ENCODE results near the gene SMAD1. TPM values are rescaled to one million over a fixed set of nuclear protein-coding genes. Genes with fewer than 3 reads are reported as not detected.

The SMAD1 gene
- polyA plus RNA-seq, 1 experiment, result 64.7 TPM

GRCh38 chr4:145486603-145487002 lies 5.0 kb downstream of the SMAD1 start:
- CTCF ChIA-PET, result interaction anchor here (1.4 kb wide), 1 partner anchor 253 kb away, joined by 3 read pairs; no protein-coding TSS in a partner anchor

GRCh38 chr4:145487631-145488030 lies 6.0 kb downstream of the SMAD1 start:
- CTCF ChIA-PET, result interaction anchor here (1.4 kb wide), 1 partner anchor 254 kb away, joined by 3 read pairs; no protein-coding TSS in a partner anchor

More at GRCh38 chr4:145486603-145487002, 5.0 kb downstream of the SMAD1 start:
- Histone ChIP-seq H3K27me3 (ENCODE audit: control insufficient read depth, insufficient read depth, low read length) (no peaks in the 10 kb centered on the region), H3K9me3 (ENCODE audit: control insufficient read depth, insufficient read depth, low read length) (no peaks in the 10 kb centered on the region), H3K4me3 (ENCODE audit: low read depth, low read length) (no peak overlapping the region), H3K27ac (ENCODE audit: low read depth, low read length) (no peak overlapping the region)
- DNase-seq (ENCODE audit: low read depth, low spot score), result no peak
- TF ChIP-seq CTCF (IDR thresholded peaks at IDR 0.05; ENCODE audit: low read depth, low read length), result no peak
- POLR2A ChIA-PET, result no interaction called here

GRCh38 chr4:145488310-145488709 lies 6.7 kb downstream of the SMAD1 start:
- DNase-seq (ENCODE audit: low read depth, low spot score), result no peak
- TF ChIP-seq CTCF (IDR thresholded peaks at IDR 0.05; ENCODE audit: low read depth, low read length), result no peak
- no peaks in the 10 kb centered on the region for H3K27me3 ChIP-seq (ENCODE audit: control insufficient read depth, insufficient read depth, low read length)
- POLR2A ChIA-PET, result no interaction called here
- no peak overlapping the region for H3K27ac ChIP-seq (ENCODE audit: low read depth, low read length)
- CTCF ChIA-PET, result no interaction called here
- H3K9me3 ChIP-seq (ENCODE audit: control insufficient read depth, insufficient read depth, low read length), result no peaks in the 10 kb centered on the region
- H3K4me3 ChIP-seq (ENCODE audit: low read depth, low read length), result no peak overlapping the region

More at GRCh38 chr4:145487631-145488030, 6.0 kb downstream of the SMAD1 start:
- H3K27me3 ChIP-seq (ENCODE audit: control insufficient read depth, insufficient read depth, low read length), result no peaks in the 10 kb centered on the region
- no peak for TF ChIP-seq CTCF (IDR thresholded peaks at IDR 0.05; ENCODE audit: low read depth, low read length)
- no peaks in the 10 kb centered on the region for H3K9me3 ChIP-seq (ENCODE audit: control insufficient read depth, insufficient read depth, low read length)
- DNase-seq (ENCODE audit: low read depth, low spot score), result no peak
- no peak overlapping the region for H3K27ac ChIP-seq (ENCODE audit: low read depth, low read length)
- H3K4me3 ChIP-seq (ENCODE audit: low read depth, low read length), result no peak overlapping the region
- POLR2A ChIA-PET, result no interaction called here

GRCh38 chr4:145489556-145489955 lies 7.9 kb downstream of the SMAD1 start:
- ChIA-PET POLR2A (no interaction called here), CTCF (interaction anchor here (1.1 to 1.4 kb wide), 2 partner anchors 36 to 68 kb away, joined by 4 to 8 read pairs; no protein-coding TSS in a partner anchor)

GRCh38 chr4:145490361-145490760 lies 8.7 kb downstream of the SMAD1 start:
- no peak for DNase-seq (ENCODE audit: low read depth, low spot score)
- no peaks in the 10 kb centered on the region for H3K27me3 ChIP-seq (ENCODE audit: control insufficient read depth, insufficient read depth, low read length)
- POLR2A ChIA-PET, result no interaction called here
- TF ChIP-seq CTCF (IDR thresholded peaks at IDR 0.05; ENCODE audit: low read depth, low read length), result no peak
- H3K9me3 ChIP-seq (ENCODE audit: control insufficient read depth, insufficient read depth, low read length), result no peaks in the 10 kb centered on the region
- CTCF ChIA-PET, result no interaction called here
- no peak overlapping the region for H3K4me3 ChIP-seq (ENCODE audit: low read depth, low read length)
- H3K27ac ChIP-seq (ENCODE audit: low read depth, low read length), result no peak overlapping the region

More at GRCh38 chr4:145489556-145489955, 7.9 kb downstream of the SMAD1 start:
- no peaks in the 10 kb centered on the region for H3K27me3 ChIP-seq (ENCODE audit: control insufficient read depth, insufficient read depth, low read length)
- TF ChIP-seq CTCF (IDR thresholded peaks at IDR 0.05; ENCODE audit: low read depth, low read length), result no peak
- no peaks in the 10 kb centered on the region for H3K9me3 ChIP-seq (ENCODE audit: control insufficient read depth, insufficient read depth, low read length)
- no peak overlapping the region for H3K27ac ChIP-seq (ENCODE audit: low read depth, low read length)
- no peak for DNase-seq (ENCODE audit: low read depth, low spot score)
- H3K4me3 ChIP-seq (ENCODE audit: low read depth, low read length), result no peak overlapping the region

Measured in AG04450 (cell line).